Head of caudate nucleus (tissue), 42 donors: ENCODE results near the gene ACACA.
"Not testable (repeated sequence)": the region's sequence is repeated elsewhere in the genome, so short reads cannot be mapped to it uniquely, and the experiment has no call there.

Source experiments
- DNase-seq, 42 donors: peaks; one replicate each; pipeline versions ENCODE4 v3.0.0 to v3.0.0-alpha.2; 2020 to 2021; ENCODE audit warnings: mixed read lengths in 7 of 42
- intact Hi-C: fragments of 100-400 bp; cut with DNase I; formaldehyde crosslinking; loops from one replicate; pipeline ENCODE4 v1.15.0; 2022

Gene ACACA

DNA sequence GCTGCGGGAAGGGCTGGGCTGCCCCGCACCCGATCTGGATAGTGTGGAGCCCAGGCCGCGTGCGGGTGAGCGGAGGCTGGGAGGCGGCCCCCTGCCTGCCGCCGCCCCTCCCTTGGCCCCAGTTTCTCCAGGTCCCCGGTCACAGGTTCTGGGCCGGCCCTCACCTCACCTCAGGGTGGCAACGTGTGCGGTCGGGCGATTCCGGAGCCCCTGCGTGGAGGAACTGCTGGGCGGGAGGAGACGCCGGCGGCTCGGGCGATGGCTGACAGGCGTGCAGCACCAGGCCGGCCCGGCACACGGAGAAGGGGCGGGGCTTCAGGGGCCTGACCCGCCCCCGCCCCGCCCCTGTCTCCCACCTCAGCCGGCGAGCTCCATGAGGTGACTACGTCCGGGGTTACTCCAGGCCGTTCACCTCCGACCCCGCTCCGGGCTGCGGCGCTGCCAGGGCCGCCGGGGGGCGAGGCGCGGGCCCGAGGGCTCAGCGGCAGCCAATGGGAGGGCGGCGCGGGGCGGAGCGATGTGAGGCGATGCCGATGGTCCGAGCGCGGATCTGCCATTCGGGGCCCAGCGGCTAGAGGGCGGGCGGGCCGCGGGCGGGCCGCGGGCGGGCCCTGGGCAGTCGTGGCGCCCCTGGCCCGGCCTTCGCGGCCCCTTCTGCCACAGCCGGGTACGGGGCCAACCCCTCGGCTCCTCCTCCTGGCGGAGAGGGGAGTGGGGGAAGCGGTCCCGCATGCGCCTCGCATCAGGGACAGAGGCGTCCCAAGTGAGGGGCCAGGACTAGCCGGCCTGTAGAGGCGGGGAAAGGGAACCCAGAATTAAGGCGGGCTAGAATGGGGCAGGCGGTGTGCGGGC lies 47.6 kb downstream of the ACACA start:
- intact Hi-C loops, result loop anchor here (5.0 kb wide), 1 partner anchor 48 kb away; the partner anchor contains the start of genes ACACA and TADA2A
- peak; percentile 82 to 97 (median 94) for DNase-seq

DNA sequence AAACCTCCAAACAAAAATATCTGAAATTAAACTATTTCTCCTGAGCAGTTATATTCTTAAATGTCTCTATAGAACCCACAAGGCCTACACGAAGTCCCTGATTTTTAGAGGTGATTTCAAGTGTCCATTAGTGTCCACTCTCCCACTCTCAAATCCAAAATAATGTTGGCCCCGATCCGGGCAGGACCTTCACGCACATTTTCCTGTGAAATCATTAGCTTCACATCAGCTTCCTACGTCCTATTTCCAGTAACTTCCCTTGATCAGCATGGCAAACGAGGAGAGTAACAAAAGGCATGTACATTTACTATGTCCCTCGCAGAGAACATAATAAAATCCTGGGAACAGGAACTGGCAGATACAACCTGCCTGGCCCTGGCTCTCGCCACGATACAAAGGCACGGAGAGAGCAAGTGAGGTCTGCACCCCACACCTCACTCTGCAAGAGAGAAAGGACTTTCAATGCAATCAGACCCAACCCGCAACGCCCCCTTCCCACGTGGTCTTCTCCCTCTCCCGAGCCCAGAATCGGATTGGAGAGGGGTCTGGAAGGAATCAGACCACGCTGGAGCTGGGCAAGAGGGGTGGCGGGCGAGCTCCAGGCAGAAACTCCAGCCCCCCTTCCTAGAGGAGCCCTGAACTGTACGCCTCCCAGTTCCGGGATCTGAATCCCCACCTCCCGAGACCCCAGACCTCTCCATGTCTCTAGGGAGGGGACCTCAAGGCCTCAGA lies 48.4 kb downstream of the ACACA start:
- intact Hi-C loops, result loop anchor here (5.0 kb wide), 1 partner anchor 49 kb away; the partner anchor contains the start of genes ACACA and TADA2A
- DNase-seq, result peak; percentile 32 to 83 (median 64)

DNA sequence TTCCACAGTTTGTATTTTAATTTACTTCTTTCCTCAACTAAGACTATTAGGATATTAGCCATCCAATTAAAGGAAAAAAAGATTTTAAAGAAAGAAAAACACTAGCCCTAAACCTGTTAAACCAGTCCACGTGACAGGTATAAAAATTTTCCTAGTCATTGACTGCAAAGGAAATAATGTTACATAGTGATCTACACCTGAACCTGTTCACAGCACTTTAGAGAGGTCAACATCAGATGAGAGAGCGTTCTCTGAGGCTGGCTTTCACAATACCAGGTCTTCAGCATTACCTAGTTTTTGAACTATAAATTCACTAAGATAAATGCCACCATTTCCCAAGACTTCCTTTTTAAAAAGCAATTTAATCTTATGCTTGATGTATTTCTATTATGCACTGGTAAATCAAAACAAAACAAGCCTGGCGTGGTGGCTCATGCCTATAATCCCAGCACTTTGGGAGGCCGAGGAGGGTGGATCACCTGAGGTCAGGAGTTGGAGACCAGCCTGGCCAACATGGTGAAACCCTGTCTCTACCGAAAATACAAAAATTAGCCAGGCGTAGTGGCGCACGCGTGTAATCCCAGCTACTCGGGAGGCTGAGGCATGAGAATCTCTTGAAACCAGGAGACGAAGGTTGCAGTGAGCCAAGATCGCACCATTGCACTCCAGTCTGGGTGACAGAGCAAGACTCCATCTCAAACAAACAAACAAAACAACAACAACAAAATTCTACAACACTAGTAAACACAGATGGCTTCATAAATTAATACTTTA lies 49.7 kb downstream of the ACACA start:
- DNase-seq, result not testable (repeated sequence)
- intact Hi-C loops, result loop anchor here (5.0 kb wide), 1 partner anchor 50 kb away; the partner anchor contains the start of genes ACACA and TADA2A

- DNase-seq, intact Hi-C loops: not testable (repeated sequence)
Measured at GRCh38 chr17:37346863-37347402, 59.7 kb downstream of the ACACA start.

DNA sequence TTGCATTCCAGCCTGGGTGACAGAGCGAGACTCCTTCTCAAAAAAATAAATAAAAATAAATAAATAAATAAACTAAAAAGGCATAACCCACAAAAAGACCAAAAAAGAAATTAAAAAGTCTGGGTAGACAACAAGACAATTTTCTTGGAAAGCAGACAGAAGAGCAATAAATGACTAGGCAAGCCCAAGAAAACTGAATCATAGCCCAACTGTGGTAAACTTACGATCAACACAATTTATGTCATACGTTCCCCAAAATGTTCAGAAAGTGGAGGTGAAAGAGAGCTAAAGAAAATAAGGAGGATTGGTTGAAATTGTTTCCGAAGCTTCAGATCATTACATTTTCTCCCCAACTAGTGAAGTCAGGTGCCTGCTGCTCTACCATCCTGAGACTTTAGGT lies 62.1 kb downstream of the ACACA start:
- DNase-seq, result no peak
- intact Hi-C loops, result no loop called here

DNA sequence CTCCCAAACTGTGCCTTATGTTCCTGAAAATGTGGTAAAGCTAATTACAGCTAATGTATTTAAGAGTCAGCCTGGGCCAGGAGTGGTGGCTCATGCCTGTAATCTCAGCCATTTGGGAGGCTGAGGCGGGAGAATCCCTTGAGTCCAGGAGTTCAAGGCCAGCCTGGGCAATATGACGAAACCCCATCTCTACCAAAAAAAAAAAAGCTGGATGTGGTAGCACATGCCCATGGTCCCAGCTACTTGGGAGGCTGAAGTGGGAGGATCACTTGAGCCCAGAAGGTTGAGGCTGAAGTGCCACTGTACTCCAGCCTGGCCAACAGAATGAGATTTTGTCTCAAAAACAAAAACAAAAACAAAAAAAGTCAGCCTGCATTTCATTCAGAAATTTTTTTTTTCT lies 64.0 kb downstream of the ACACA start:
- intact Hi-C loops, result no loop called here
- DNase-seq, result no peak

DNA sequence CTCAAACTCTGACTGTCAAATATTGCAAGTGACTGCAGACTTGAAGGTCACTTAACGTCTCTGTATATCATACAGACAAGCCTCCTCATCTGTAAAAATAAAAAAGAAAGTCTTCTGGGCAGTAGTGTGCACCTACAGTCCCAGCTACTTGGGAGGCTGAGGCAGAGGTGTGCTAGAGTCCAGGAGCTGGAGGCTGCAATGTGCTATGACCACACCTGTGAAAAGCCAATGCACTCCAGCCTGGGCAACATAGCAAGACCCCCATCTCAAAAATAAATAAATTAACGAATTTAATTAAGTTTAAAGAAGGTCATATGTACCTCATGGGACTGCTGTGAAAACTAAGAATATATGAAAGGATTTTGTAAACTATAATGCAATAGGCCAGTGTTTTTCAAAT lies 65.8 kb downstream of the ACACA start:
- intact Hi-C loops, result no loop called here
- DNase-seq, result no peak

DNA sequence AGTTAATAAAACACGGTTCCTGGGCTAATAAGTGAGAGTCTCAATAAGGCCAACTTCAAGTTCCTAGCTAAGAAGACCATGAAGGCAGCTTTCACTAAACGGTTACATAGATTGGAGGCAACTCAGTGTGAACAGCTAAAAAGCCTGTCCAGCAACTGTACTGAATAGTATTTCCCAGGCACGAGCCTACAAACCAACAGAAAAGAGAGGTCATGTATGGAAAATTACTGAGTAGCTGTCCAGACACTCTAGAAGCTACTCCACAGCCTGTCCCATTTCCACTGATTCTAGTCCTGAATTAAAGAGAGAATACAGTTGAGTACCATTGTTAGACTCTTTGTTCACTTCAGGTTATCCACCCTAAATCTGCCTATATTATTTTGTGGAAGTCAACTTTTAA lies 67.3 kb downstream of the ACACA start:
- intact Hi-C loops, result no loop called here
- no peak for DNase-seq

DNA sequence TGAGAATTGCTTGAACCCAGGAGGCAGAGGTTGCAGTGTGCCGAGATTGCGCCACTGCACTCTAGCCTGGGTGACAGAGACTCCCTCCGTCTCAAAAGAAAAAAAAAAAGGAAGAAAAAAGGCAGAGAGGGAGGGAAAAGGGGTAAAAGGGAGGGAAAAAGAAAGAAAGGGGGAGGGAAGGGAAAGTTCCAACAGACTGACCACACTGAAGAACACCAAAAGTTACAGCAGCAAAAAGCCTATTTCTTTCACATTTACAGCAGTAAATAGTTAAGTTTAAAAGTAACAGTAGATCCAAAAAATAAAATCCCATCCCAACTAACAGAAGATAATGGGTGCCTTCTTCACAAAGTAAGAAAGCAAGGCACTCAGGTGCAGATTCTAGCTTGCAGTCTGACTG lies 67.8 kb downstream of the ACACA start:
- DNase-seq, result no peak
- intact Hi-C loops, result no loop called here

- intact Hi-C loops, result no loop called here
- no peak for DNase-seq
Measured at GRCh38 chr17:37327341-37328090, 79.1 kb downstream of the ACACA start.

DNA sequence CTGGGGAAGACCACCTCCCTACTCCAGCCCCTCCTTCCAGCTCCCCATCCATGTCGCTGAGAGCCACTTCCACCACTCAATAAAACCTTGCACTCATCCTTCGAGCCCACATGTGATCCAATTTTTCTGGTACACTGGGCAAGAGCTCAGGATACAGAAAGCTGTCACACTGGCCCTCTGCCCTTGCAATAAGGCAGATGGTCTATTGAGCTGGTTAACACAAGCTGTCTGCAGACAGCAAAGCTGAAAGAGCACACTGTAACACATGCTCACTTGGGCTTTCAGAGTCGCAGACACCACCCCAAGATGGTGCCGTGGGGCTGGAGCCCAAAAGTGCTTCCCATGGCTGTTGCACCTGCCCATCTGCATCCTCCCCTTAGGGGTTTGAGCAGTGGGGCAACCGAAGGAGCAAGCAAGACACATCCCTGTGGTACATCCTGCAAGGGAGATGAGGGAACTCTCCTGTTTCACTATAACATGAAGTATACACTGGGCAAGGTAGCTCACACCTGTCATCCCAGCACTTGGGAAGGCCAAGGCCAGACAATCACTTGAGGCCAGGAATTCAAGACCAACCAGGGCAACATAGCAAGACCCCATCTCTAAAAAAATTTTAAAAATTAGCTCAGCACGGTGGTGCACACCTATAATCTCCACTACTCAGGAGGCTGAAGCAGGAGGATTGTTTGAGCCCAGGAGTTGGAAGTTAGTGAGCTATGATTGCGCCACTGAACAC lies 83.6 kb downstream of the ACACA start:
- intact Hi-C loops, result no loop called here
- peak in 16 of 42 donors; percentile 6 to 44 (median 14) for DNase-seq

DNA sequence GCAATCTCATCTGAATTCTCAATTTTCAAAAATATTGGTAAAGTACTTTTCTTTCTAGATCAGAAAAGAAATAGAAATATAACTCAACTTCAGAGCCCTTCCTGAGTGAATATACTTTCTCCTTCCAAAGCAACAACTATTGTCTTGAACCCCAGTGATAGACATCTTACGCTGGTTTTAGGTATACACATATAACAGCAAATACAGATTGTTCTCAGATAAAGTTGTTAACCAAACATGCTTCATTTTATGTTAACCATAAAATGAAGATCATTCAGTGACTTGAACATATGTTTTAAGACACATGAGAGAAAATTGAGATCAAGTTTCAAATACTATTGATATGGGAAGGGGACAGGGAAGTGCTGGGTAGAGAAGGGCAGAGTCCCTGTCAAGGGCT lies 84.5 kb downstream of the ACACA start:
- no peak for DNase-seq
- intact Hi-C loops, result no loop called here

DNA sequence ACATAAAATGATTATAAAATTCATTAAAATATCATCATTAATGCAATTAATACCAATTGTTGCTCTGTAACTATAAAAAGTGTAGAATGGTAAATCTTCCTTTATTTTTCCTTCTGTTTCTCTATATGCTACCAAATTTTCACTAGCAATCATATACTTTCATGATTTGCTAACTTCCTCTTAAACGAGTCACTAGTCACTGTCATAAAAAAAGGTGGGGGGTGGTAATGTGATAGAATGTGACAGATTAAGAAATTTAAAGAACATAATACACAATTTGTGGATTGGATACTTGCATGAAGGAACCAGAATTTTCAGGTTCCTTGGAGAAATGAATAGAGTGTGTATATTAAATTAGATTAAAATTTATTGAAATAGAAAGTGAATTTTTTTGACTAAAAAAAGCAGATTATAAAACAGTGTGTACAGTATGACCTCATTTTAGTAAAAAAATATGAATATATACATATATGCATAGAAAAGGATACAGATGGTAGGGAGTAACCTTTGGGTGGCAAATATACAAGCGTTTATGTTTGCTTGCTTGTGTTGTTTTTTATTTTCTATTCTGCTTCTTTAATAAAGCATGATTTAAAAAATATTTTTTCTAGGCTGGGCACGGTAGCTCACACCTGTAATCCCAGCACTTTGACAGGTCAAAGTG lies 87.6 kb downstream of the ACACA start:
- intact Hi-C loops, result no loop called here
- no peak for DNase-seq

- no peak for DNase-seq
- intact Hi-C loops, result no loop called here
Measured at GRCh38 chr17:37317867-37318266, 88.8 kb downstream of the ACACA start.

- DNase-seq, result no peak
- intact Hi-C loops, result no loop called here
Measured at GRCh38 chr17:37315601-37316000, 91.0 kb downstream of the ACACA start.

- DNase-seq, result no peak
- intact Hi-C loops, result no loop called here
Measured at GRCh38 chr17:37312137-37312923, 94.3 kb downstream of the ACACA start.

DNA sequence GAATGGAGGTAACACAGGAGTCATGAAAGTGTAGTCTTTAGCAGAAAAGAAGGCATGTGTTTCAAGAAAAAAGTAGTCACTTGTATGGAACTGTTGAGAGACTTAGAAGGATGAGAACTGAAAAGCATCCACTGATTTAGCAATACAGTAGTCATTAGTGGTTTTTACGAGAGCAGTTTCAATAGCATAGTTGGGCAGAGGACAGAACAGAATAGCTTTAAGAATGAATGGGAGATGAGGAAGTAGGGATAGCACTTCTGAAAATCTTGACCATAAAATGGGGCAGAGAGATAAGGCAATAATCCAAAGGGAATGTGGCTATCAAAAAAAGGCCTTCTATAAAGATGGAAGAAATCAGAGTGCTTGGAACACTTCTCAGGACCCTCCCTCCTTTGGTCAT lies 95.7 kb downstream of the ACACA start:
- DNase-seq, result no peak
- intact Hi-C loops, result no loop called here
